OCI-LY1 (cell line): ENCODE measurements around the gene PIGW.

Experiments
- CTCF ChIP-seq: fragments of 200-600 bp; sonication (generic), shearing (Covaris generic); IDR thresholded peaks from 2 replicates; pipeline ENCODE4 v1.5.1; 2017; ENCODE audit warnings: mild to moderate bottlenecking, antibody characterized with exemption, low read length, moderate library complexity, mixed read lengths
- EZH2 ChIP-seq: fragments of 200-600 bp; sonication (generic), shearing (Covaris generic); IDR thresholded peaks from 2 replicates; pipeline ENCODE4 v1.8.0; 2017; ENCODE audit warnings: borderline replicate concordance, mixed run types, mild to moderate bottlenecking, antibody characterized with exemption, low read length, moderate library complexity, mixed read lengths

DNA sequence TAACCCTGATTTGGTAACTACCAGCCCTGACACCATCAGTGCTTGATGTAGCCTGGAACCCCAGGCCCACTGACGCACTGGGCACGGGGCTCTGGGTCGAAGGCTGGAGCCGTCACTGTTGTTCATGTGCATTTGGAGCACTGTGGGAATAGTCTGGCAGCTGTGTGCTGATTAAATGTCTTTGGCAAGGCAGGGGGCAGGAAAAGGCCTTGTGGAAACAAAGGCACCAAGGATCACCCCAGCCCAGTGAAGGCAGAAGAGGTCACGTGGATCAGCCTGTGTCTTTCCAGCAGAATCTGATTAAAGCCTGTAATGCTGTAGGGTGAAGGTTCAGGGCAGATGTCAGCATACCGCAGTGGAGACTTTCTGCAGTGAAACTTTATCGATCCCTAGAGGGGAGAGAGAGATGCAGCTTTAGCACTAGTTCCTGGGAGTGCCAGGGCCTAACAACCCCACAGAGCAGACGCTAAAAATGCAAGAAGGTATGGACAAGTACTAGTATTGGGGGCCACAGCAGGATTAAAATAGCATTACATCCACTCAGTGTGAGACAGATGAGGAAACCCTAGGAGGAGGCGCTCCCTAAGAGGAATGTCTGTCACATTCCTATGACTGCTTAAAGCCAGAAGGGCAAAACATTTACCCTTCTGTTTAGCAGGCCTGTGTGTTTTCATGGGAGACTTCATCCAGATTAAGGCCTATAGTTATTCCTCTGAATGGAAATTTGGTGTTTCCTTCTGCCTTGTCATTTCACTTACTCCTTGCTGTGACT is 38.6 kb upstream of the PIGW start:
- TF ChIP-seq CTCF (no peak), EZH2 (no peak)
